ENCODE data around the gene LDAF1.

The LDAF1 gene

DNA sequence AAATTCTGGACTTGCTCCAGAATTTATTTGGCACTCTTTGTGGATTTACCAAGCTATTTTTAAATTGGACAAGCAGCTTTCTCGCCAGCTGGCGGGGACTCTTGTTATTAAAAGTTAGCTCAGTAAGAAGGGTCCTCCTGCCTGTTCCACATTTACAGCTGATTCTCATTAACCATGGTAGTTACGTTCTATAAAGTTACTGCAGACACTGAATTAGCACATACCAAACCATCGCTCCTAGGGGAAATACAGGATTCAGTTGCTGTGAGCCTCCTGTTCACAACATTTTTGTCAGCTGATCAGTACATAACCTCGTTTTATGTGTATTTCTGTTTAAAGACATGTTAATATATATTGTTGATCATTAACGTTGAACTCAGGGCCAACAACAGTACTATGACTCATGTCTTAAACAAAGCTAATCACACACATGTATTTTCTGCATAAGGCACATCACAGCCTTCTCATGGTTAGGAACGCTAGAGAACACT is 4.2 kb downstream of the LDAF1 start:
- TF ChIP-seq, protein P1, sequence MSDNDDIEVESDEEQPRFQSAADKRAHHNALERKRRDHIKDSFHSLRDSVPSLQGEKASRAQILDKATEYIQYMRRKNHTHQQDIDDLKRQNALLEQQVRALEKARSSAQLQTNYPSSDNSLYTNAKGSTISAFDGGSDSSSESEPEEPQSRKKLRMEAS (IDR thresholded peaks at IDR 0.05; ENCODE audit: low read depth, low read length), result no peak
- TF ChIP-seq POLR2A (IDR thresholded peaks at IDR 0.05; ENCODE audit: extremely low read depth, insufficient read length) (no peak), MYC (IDR thresholded peaks at IDR 0.05; ENCODE audit: low read depth, low read length) (no peak)
- TF ChIP-seq, protein P2, sequence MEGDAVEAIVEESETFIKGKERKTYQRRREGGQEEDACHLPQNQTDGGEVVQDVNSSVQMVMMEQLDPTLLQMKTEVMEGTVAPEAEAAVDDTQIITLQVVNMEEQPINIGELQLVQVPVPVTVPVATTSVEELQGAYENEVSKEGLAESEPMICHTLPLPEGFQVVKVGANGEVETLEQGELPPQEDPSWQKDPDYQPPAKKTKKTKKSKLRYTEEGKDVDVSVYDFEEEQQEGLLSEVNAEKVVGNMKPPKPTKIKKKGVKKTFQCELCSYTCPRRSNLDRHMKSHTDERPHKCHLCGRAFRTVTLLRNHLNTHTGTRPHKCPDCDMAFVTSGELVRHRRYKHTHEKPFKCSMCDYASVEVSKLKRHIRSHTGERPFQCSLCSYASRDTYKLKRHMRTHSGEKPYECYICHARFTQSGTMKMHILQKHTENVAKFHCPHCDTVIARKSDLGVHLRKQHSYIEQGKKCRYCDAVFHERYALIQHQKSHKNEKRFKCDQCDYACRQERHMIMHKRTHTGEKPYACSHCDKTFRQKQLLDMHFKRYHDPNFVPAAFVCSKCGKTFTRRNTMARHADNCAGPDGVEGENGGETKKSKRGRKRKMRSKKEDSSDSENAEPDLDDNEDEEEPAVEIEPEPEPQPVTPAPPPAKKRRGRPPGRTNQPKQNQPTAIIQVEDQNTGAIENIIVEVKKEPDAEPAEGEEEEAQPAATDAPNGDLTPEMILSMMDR (IDR thresholded peaks at IDR 0.05; ENCODE audit: low read depth, low read length), result no peak
- no peak overlapping the region for H3K4me3 ChIP-seq (ENCODE audit: low read depth, low read length)
- no peak for DNase-seq (ENCODE audit: low read depth)

DNA sequence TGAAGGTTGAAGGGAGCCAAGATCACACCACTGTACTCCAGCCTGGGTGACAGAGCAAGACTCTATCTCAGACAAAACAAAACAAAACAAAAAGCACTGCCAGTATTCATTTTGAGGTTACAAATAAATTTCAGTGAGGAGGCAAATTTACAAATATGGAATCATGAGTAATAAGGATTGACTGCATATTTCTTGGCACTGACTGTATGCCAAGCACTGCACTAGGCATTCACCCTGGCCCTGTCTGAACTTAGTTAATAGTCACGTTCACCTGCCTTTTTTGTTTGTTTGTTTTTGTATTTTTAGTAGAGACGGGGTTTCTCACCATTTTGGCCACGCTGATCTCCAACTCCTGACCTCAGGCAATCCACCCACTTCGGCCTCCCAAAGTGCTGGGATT is 5.1 kb downstream of the LDAF1 start:
- no peak overlapping the region for H3K4me3 ChIP-seq (ENCODE audit: low read depth, low read length)
- TF ChIP-seq, protein P1 (IDR thresholded peaks at IDR 0.05; ENCODE audit: low read depth, low read length), result no peak
- TF ChIP-seq, protein P2 (IDR thresholded peaks at IDR 0.05; ENCODE audit: low read depth, low read length), result no peak
- TF ChIP-seq MYC (IDR thresholded peaks at IDR 0.05; ENCODE audit: low read depth, low read length) (no peak), POLR2A (IDR thresholded peaks at IDR 0.05; ENCODE audit: extremely low read depth, insufficient read length) (no peak)
- no peak for DNase-seq (ENCODE audit: low read depth)

DNA sequence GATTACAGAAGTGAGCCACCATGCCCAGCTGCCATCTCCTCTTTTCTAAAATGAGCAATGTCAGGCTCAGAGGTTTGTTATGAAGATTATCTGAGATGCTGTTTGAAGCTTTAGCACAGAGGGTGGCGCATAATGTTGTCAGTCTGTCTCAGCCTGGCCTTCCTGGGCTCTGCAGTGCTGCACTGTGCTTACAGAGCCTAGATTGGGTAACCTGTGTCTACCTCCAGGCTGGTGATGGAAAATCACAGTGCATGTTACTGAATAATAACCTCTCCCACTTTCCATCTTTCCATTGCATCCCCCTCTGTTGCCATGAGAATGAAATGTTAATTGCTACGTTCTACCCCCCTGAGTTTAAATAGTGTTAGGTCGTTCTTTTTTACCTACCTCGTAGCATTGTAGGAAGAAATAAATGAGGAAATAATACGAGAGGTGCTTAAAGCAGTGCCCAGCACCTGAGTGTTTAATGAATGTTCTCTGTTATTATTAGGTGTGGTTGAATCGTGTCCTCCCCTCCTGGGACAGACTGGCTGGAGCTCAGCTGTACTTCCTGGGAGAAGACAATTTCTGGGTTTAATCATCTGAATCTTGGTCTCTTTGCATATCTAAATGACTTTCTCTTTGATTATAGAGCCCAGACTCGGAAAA is 6.2 kb downstream of the LDAF1 start:
- TF ChIP-seq MYC (IDR thresholded peaks at IDR 0.05; ENCODE audit: low read depth, low read length), result no peak
- TF ChIP-seq, protein P2 (IDR thresholded peaks at IDR 0.05; ENCODE audit: low read depth, low read length), result no peak
- TF ChIP-seq, protein P1 (IDR thresholded peaks at IDR 0.05; ENCODE audit: low read depth, low read length), result no peak
- TF ChIP-seq POLR2A (IDR thresholded peaks at IDR 0.05; ENCODE audit: extremely low read depth, insufficient read length), result no peak

DNA sequence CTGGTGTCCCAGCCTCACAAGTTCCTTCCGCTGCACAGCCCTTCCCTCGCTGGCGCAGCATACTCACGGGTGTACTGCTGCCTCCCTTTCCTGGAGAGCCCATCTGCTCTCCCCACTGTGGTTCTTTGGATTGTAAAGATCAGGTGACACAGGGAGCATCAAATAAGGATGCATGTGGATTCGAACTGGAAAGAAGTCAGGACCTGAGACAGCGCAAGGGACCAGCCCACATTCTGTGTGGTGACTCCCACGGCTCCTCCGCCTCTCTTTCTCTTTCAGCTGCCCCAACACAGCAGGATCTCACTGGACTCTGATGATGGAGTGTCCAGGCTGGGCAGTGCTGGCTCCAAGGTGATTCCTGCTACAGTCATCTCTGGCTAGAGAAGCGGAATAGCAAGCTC is 8.1 kb downstream of the LDAF1 start:
- no peak overlapping the region for H3K4me3 ChIP-seq (ENCODE audit: low read depth, low read length)
- TF ChIP-seq, protein P2 (IDR thresholded peaks at IDR 0.05; ENCODE audit: low read depth, low read length), result no peak
- TF ChIP-seq, protein P1 (IDR thresholded peaks at IDR 0.05; ENCODE audit: low read depth, low read length), result no peak
- TF ChIP-seq POLR2A (IDR thresholded peaks at IDR 0.05; ENCODE audit: extremely low read depth, insufficient read length) (no peak), MYC (IDR thresholded peaks at IDR 0.05; ENCODE audit: low read depth, low read length) (no peak)
- DNase-seq (ENCODE audit: low read depth), result peak; percentile 27

More for the DNA sequence above, 6.2 kb downstream of the LDAF1 start:
- H3K4me3 ChIP-seq (ENCODE audit: low read depth, low read length), result no peak overlapping the region
- no peak for DNase-seq (ENCODE audit: low read depth)

DNA sequence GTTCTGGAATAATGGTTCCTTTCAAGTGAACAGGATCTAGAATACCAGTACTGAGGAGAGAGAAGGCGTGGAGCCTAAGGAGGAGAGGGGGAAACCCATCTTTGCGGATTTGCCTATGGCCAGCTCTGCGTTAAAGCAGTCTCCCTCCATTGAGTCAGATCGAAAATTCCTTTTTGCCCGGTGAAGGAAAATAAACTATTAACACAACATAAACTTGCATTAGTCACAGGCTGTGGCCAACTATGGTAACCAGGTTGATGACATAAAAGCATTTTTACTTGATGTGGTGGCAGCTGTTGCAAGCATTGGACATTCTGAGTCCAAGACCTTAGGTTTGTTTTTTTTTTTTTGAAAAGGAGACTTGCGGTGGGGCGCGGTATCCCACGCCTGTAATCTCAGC is 8.9 kb downstream of the LDAF1 start:
- no peak overlapping the region for H3K4me3 ChIP-seq (ENCODE audit: low read depth, low read length)
- TF ChIP-seq MYC (IDR thresholded peaks at IDR 0.05; ENCODE audit: low read depth, low read length) (no peak), POLR2A (IDR thresholded peaks at IDR 0.05; ENCODE audit: extremely low read depth, insufficient read length) (no peak)
- TF ChIP-seq, protein P2 (IDR thresholded peaks at IDR 0.05; ENCODE audit: low read depth, low read length), result no peak
- TF ChIP-seq, protein P1 (IDR thresholded peaks at IDR 0.05; ENCODE audit: low read depth, low read length), result no peak
- DNase-seq (ENCODE audit: low read depth), result no peak
